Right ventricle myocardium superior (tissue), 1 donor: Measurements from ENCODE around the gene DRC1. TPM values are rescaled to one million over a fixed set of nuclear protein-coding genes. Genes with fewer than 3 reads are reported as not detected.

Experiments
- ATAC-seq: fragments of 200-7000 bp; cut with Tn5 transposase; one replicate; pipeline ENCODE4 v1.9.1; 2020; ENCODE audit warnings: mild to moderate bottlenecking; ENCODE audit not compliant: poor library complexity
- DNase-seq: peaks from one replicate; pipeline ENCODE4 v3.0.0-alpha.2; 2020
- intact Hi-C: fragments of 100-400 bp; cut with DNase I; formaldehyde crosslinking; loops from one replicate; pipeline ENCODE4 v1.11.2; 2022
- total RNA-seq: library from RNA; stranded (reverse); fragmentation: NEBNext Ultra II Directional; extraction: Animal tissue kit (Norgen Biotek cat#: 25700); gene quantifications from one replicate; pipeline ENCODE4 v1.2.1, GENCODE V29; 2021
- donor health status: DM: no; HTN: yes; CAD: no; lungs with severe emphysema.

Gene DRC1
- total RNA-seq, 1 donor from 2014 or later = not detected

DNA sequence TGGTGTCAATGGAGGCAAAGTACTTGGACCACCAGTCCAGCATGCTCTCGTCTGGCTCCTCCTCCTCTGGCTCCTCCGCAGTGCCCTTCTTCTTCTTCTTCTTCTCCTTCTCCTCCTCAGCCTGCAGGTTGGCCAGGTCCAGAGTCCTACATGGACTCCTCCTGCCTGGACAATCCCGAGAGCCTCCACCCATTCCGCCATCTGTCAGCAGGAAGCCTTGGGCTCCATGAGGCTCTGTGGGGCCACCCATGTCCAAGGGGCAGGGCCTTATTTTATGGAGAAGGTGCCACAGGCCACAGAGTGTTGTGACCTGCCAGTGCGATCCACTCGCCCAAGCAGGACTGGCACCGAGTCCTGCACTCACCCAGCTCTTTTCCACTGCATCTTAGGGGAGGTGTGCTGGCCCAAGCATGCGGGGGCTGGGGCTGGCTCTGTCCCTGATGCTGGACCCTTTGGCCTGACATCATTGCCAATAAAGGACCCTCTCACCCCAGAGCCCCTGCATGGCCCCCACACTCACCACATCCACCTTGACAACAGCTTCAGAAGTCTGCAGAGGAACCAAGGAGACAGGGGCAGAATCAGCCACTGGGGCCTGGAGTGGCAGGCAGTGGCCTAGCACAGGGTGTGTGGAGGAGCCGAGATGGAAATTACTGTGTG, 69.0 kb downstream of the DRC1 start:
- DNase-seq (peak; percentile 23), ATAC-seq (no peak)
- intact Hi-C loops = no loop called here

DNA sequence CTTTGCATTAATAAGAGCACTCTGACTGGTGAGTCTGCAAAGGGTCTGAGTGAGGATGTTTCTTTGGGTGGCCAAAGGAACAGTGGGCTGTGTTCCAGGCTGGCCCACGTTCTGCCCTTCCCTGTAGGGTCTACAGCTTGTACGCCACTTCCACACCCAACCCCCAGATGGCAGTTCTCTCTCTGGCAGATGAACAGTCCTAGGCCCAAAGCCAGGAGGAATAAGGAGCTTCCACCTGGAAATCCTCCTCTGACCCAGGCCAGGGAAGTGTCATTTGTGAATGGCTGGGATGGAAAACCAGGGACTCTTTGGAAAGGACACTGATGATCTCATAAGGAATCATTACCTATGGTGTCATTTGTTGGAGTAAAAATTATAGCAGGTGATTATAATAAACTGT, 69.6 kb downstream of the DRC1 start:
- DNase-seq (peak; percentile 6), ATAC-seq (no peak)
- intact Hi-C loops = no loop called here

- intact Hi-C loops = no loop called here
- no peak for ATAC-seq
Observed at GRCh38 chr2:26471766-26472706, 70.3 kb downstream of the DRC1 start.

DNA sequence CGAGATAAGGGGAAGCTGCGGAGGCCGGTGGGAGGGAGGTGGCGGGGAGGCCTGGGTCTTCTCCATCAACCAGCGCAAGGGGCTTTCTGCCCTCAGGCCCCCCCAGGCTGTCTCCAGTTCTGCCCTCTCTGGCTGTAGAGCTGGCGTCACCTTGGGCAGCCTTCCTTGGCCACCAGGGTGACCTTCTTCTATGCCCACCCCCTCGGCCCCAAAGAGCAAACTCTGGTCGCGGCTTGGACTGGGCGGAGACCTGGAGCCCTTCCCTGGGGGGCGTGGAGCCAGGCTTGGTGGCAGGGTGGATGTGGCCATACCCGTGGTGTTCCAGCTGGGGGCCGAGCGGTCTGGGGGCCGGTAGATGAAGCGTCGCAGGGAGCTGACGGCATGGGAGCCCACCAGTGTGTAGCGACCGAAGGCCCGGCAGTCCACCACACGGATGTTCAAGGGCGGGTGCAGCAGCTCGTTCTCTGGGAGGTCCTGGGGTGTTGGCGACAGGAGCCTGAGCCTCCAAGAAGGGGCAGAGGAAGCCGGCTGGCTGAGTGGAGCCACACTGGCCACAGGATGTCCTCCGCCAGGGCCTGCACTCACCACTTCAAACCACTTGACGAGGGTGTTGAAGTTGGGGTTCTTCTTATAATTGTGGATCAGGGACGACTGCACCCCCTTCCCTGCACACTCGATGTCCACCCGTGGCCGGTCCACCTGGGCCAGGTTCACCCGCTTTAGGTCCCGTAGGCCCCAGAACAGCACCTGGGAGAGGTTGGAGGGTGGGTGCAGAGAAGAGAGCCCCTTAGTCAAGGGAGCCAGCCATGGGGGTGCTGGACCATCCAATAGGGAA, 71.3 kb downstream of the DRC1 start:
- intact Hi-C loops = no loop called here
- DNase-seq = peak; percentile 35
- no peak for ATAC-seq

More at GRCh38 chr2:26471766-26472706, 70.3 kb downstream of the DRC1 start:
- peak; percentile 14 for DNase-seq

GRCh38 chr2:26473796-26474195, 72.1 kb downstream of the DRC1 start:
- DNase-seq (no peak), ATAC-seq (no peak)
- intact Hi-C loops = no loop called here

DNA sequence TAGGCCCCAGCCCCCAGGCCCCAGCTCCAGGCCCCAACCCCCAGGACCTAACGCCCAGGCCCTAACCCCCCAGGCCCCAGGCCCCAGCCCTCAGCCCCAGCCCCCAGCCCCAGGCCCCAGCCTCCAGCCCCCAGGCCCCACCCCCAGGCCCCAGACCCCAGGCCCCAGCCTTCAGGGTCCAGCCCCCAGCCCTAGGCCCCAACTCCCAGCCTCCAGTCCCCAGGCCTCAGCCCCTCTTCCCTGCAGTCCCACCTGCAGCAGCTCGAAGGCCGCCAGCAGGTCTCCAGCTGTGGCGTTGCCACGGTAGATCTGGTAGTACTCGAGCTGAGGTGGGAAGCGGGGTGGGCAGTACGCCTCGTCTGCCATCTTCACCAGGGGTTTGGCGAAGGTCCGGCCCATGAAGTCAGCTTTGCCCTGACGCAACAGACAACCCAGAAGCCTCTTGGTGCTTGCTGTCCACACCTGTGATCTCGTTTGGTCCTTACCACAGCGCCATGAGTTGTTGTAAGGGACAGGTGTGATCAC, 72.6 kb downstream of the DRC1 start:
- ATAC-seq (no peak), DNase-seq (peak; percentile 36)
- intact Hi-C loops = no loop called here

- ATAC-seq (no peak), DNase-seq (no peak)
- intact Hi-C loops = no loop called here
Observed at GRCh38 chr2:26475037-26475436, 73.3 kb downstream of the DRC1 start.

GRCh38 chr2:26475832-26476501, 74.2 kb downstream of the DRC1 start:
- DNase-seq (peak; percentile 36), ATAC-seq (no peak)
- intact Hi-C loops = no loop called here

DNA sequence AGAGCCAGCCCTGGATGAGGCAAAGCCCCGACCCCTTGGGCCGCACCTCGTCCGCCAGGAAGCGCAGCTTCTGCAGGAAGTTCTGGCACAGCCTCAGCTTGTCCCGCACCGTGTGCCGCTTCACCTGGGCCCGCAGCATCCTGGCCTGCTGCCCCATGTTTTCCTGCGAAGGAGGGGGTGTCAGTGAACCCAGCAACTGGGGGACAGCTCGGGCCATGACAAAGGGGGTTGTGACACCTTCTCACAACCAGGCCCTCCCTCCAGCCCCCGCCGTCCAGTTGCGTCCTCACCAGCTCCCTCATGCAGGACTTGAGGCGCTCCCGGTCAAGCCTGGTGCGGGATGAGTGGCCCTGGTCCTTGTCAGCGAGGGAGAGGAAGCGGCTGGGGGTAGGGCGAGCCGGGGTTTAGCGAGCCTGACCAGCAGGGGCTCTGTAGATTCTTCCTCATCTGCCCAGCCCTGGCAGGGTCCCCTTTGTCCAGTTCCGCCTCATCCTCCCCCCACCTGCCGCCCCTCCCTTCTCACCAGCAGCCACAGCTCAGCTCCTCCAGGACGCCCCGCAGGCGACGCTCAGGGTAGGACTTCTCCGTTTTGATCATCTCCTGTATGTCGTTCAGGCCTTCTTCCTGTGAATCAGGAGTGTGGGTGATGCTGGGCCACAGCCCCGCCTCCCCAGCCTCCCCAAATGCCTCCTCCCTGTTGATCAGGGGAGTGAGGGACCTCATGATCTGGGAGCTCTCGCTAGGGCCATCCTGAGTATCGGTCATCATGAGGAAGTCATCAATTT, 75.6 kb downstream of the DRC1 start:
- intact Hi-C loops = no loop called here
- ATAC-seq = peak; percentile 11
- DNase-seq = peak; percentile 31

GRCh38 chr2:26477911-26478253, 76.2 kb downstream of the DRC1 start, which contains the start of gene OTOF:
OTOF (minus strand) TSS chr2:26478124.
- intact Hi-C loops = no loop called here
- DNase-seq (peak; percentile 73), ATAC-seq (peak; percentile 87)

GRCh38 chr2:26478366-26478765, 76.6 kb downstream of the DRC1 start:
- ATAC-seq (no peak), DNase-seq (no peak)

GRCh38 chr2:26479131-26479788, 77.5 kb downstream of the DRC1 start:
- ATAC-seq (no peak), DNase-seq (peak; percentile 37)
- intact Hi-C loops = no loop called here

More at GRCh38 chr2:26478366-26478765, 76.6 kb downstream of the DRC1 start:
- intact Hi-C loops = no loop called here

GRCh38 chr2:26479789-26480565, 78.3 kb downstream of the DRC1 start:
- DNase-seq (peak; percentile 36), ATAC-seq (no peak)
- intact Hi-C loops = no loop called here

- intact Hi-C loops = no loop called here
- ATAC-seq (no peak), DNase-seq (no peak)
Observed at GRCh38 chr2:26480566-26481423, 79.1 kb downstream of the DRC1 start.

- intact Hi-C loops = no loop called here
- ATAC-seq = no peak
- DNase-seq = no peak
Observed at GRCh38 chr2:26481706-26482105, 80.0 kb downstream of the DRC1 start.
